Measurements from ENCODE around the gene IFNA13. TPM values are rescaled to one million over a fixed set of nuclear protein-coding genes. Genes with fewer than 3 reads are reported as not detected.
A peak's percentile ranks its signal among the peaks of the same experiment; 100 is the strongest.

Gene IFNA13
- total RNA-seq, 1 donor, result not detected

- peak overlapping the region; percentile 96 for H3K4me3 ChIP-seq (ENCODE audit: low read depth, low read length)
- DNase-seq (ENCODE audit: low read depth), result no peak
- no peak for TF ChIP-seq CTCF (IDR thresholded peaks at IDR 0.05; ENCODE audit: insufficient read depth, low read length)
These were observed 34.6 kb downstream of the IFNA13 start for GRCh38 chr9:21333226-21333625.

GRCh38 chr9:21331676-21332402, 36.0 kb downstream of the IFNA13 start:
- no peak for TF ChIP-seq CTCF (IDR thresholded peaks at IDR 0.05; ENCODE audit: insufficient read depth, low read length)
- peak overlapping the region; percentile 36 for H3K4me3 ChIP-seq (ENCODE audit: low read depth, low read length)
- peak; percentile 45 for DNase-seq (ENCODE audit: low read depth)

GRCh38 chr9:21326526-21327139, 41.2 kb downstream of the IFNA13 start:
- TF ChIP-seq CTCF (IDR thresholded peaks at IDR 0.05; ENCODE audit: insufficient read depth, low read length), result peak; percentile 63
- H3K4me3 ChIP-seq (ENCODE audit: low read depth, low read length), result no peak overlapping the region
- peak; percentile 64 for DNase-seq (ENCODE audit: low read depth)

GRCh38 chr9:21324047-21324446, 43.8 kb downstream of the IFNA13 start:
- H3K4me3 ChIP-seq (ENCODE audit: low read depth, low read length), result no peak overlapping the region
- no peak for DNase-seq (ENCODE audit: low read depth)
- TF ChIP-seq CTCF (IDR thresholded peaks at IDR 0.05; ENCODE audit: insufficient read depth, low read length), result no peak

- no peak for TF ChIP-seq CTCF (IDR thresholded peaks at IDR 0.05; ENCODE audit: insufficient read depth, low read length)
- no peak overlapping the region for H3K4me3 ChIP-seq (ENCODE audit: low read depth, low read length)
- DNase-seq (ENCODE audit: low read depth), result no peak
These were observed 44.9 kb downstream of the IFNA13 start for GRCh38 chr9:21322911-21323461.

GRCh38 chr9:21320465-21320864, 47.4 kb downstream of the IFNA13 start:
- no peak for TF ChIP-seq CTCF (IDR thresholded peaks at IDR 0.05; ENCODE audit: insufficient read depth, low read length)
- DNase-seq (ENCODE audit: low read depth), result no peak
- H3K4me3 ChIP-seq (ENCODE audit: low read depth, low read length), result no peak overlapping the region
